Stromal cell of bone marrow (primary cell): ENCODE results near the gene OTOP1.
A peak's percentile ranks its signal among the peaks of the same experiment; 100 is the strongest.
"Not testable (repeated sequence)": the region's sequence is repeated elsewhere in the genome, so short reads cannot be mapped to it uniquely, and the experiment has no call there.

Experiments used
- DNase-seq: peaks from one replicate; pipeline ENCODE4 v3.0.0-alpha.2; 2012; ENCODE audit warnings: low read depth

OTOP1 gene

DNA sequence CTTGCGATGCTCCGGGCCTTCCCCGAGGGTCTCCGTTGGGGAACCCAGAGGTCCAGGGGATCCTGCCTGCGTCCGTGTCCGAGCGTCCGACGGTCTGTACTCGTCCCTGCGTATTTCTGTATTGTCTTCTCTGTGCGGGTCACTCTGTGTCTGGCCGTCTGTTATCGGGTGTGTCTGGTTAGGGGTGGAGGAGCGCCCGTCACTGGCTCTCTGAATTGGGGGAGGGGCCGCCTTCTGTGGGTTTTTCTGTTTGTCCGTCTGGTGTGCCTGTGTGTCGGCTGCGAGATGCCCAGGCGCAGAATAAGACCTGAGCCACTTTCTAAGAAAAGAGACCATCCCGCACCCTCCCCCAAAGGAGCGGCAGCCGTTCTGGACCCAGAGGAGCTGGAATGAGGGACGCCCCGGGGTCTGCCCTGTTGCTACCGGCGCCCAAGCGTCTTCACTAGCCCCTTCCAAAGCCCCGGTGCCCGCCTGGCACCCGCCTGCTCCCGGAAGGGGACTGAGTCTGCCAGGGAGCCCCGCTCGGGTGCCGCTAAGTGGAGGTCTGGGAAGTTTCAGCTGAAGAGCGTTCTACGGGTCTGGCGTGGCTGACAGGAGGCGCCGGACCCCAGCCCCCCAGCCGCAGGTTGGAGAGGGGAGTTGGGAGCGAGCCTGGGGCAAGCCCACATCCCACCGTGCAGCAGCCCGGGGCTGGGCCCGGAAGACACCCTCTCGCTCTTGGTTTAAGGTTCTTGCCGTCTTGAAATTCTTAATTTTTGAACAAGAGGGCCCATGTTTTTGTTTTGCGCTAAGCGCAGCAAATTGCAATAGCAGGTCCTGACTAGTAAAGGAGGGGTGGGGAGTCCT, 1.0 kb upstream of the OTOP1 start:
- no peak for DNase-seq

DNA sequence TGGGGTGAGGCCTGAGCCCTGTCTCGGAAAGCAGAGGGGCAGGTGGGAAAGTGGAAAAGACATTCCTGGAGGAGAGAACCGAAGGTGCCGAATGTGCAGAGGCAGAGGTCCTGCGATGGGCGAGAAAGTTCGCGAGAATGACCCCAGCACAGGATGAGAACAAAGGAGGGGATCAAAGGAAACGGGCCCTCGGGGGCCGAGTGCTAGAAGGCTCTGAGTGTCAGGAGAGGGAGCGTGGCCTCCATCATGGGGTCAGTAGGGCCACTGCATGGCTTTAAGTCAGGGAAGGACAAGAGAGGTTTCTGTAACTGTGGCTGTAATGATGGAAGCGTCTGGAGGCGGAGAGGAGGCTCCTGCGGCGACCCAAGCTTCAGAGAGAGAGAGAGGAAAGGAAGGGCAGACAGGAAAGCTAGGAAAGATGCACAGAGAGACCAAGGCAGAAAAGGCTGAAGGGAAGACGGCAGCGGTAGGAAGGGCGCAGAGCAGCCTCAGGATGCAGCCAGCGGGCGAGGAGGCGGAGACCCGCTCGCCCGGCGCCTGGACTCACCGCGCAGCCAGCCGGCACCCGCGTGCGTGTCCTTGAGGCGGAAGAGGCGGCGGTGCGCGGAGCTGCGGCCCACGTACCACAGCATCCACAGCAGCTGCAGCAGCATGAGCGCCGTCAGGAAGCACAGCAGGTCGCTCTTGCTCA, 669 bp downstream of the OTOP1 start:
- DNase-seq, result no peak

DNA sequence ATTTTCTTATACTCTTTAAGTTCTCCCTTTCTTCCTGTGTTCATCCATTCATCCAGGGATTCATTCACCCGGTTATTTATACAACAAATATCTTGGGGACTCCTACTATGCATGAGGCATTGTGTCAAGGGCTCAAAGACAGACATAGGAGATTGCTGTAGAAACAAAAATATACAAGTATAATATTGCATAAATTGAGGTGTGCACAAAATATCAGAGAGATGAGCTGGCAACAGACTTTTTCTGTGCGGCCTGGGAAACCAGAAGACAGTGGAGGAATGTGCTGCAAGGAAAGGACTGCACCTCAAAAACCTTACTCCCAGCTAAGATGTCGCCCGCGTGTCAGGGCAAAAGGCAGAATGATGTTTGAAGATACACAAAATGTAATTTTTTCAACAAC, 9.6 kb downstream of the OTOP1 start:
- DNase-seq, result no peak

DNA sequence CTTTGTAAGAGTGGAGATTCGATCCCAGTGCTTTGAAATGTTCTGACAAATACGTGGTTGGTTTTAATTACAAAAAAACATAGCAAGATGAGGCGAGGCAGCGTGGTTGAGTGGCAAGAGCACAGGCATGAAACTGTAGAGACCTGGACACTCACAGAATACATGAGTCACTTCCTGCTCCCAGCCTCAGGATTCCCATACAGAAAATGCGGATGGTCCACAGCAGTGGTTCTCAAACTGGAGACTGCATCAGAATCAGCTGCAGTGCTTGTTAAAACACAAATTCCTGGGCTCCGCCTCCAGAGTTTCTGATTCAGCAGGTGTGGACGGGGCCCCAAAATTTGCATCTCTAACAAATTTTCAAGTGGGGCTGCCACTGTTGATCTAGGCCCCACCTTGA, 10.1 kb downstream of the OTOP1 start:
- peak; percentile 9 for DNase-seq

DNA sequence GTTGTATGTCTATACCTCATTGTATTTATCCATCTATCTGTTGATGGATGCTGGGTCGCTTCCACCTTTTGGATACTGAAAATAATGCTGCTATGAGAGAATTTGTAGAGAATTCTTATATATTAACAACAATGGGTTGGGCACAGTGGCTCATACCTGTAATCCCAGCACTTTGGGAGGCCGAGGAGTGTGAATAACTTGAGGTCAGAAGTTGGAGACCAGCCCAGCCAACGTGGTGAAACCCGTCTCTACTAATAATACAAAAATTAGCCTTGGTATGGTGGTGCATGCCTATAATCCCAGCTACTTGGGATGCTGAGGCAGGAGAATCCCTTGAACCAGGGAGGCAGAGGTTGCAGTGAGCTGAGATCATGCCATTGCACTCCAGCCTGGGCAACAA, 13.1 kb downstream of the OTOP1 start:
- DNase-seq, result not testable (repeated sequence)

DNA sequence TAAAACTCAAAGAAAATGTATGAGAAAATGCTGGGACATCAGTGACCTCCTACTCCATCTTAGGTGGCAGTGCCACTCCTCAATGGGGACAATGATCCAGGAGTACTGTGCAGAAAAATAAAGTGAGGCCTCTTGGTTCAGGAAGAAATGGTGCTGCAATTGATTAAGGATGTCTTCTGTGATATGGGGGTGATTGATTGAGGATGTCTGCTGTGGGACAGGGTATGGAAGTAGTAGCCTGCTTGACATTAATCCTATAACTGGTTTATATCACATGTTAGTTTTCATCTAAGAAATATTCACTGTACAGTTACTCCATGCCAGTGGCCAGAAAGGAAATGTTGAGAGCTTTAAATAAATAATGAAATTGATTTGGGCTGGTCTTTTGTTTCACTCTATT, 20.5 kb downstream of the OTOP1 start:
- no peak for DNase-seq

DNA sequence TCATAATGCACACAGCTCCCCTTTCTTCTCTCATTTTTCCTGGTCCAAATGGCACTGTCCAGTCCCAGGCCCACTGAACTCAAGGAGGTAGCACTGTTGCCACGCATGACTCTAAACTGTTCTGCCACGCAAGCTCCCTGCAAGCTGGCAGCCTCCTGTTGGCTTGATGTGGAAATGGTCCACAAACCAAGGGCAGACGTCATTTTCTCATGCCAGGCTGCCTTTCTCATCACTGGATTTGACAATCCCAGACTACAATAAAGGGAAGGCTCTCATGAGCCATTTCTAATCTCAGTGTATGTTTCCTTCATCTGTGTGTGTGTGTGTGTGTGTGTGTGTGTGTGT, 22.4 kb downstream of the OTOP1 start:
- no peak for DNase-seq

DNA sequence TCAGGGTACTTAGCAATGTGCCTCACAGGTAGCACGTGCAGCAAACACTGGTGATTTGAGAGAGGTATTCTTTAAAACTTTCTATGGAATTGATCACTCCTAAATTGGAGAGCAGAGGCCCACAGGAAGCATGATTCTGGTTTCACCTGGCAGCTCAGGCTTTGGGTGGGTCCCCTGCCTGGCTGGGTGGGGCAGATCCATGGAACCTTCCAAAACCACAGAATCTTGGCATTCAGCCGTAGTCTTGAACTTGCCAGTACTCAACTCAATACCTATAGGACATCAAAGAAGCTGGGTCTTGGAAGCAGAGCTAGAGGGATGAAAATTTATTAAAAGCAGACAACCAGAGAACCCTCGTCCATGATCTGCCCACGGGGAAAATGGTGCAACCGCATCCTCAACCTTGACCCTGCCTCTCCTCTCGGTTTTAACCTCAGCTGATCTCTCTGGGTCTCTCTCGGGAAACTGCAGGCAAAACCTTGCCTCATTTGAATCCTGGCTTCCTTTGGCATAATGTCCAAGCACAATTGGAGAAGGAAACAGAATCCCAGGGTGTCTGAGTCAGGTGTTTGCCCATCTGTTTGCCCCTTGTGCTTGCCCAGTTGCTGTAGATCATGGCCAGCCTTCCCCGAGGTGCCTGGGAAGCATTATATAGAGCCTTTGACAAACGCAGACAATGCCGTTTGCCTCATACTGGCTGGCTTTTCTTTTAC, 22.9 kb downstream of the OTOP1 start:
- DNase-seq, result no peak

DNA sequence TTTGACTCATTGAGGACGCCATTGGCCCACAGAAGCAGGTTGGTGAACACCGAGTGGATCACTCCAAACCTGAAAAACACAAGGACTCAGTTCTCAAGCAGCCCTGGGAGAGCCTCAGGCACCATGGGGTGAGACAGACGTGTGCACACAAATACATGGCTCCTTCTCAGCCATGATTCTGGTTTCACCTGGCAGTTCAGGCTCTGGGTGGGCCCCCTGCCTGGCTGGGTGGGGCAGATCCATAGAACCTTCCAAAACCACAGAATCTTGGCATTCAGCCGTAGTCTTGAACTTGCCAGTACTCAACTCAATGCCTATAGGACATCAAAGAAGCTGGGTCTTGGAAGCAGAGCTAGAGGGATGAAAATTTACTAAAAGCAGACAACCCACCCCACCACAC, 24.2 kb downstream of the OTOP1 start:
- no peak for DNase-seq

DNA sequence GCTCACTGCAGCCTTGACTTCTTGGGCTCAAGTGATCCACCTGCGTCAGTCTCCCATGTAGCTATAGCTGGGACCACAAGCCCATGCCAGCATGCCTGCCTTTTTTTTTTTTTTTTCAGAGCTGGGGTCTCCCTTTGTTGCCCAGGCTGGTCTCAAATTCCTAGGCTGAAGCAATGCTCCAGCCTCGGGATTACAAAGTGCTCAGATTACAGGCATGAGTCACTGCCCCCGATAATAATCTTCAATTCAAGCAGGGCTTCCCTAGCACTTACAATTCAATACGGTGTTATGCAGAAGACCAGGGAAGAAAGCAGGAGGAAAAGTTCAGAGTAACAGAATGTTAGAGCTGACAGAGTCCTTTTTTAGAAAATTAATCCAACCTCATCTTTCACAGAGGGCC, 26.1 kb downstream of the OTOP1 start:
- no peak for DNase-seq

DNA sequence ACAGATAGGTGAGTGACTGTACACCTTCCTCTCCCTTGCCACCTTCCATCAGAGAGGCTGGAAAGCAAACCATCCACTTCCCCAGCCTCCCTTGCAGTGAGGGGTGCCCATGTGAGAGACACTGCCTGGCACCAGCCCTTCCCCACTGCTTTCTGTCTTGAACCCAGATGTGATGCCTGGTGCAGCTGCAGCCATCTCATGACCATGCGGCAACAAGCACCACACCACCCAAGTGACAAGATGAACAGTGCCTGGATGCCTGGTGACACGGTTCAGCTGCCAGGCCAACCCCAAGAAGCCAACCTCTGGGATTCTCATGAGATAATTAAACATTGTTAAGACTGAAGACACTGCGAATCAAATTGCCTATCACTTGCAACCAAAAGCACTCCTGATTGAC, 31.4 kb downstream of the OTOP1 start:
- DNase-seq, result no peak

DNA sequence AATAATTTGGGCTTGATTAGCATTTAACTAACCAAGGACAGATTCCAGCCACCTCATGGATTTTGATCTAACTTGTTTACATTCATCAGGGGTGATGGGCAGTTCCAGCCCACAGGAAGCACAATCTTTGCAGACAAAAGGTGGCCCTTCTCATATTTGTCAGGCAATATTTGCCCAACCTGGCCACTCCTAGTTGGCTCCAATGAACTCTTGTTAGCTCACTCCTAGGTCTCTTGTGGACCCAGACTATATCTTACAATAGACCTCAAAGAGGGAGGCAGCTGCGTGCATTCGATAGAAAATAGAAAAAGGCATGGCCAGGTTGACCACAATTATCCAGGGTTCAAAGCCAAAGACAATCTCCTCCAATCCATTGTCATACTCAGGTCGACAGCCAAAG, 38.2 kb downstream of the OTOP1 start:
- DNase-seq, result not testable (repeated sequence)

DNA sequence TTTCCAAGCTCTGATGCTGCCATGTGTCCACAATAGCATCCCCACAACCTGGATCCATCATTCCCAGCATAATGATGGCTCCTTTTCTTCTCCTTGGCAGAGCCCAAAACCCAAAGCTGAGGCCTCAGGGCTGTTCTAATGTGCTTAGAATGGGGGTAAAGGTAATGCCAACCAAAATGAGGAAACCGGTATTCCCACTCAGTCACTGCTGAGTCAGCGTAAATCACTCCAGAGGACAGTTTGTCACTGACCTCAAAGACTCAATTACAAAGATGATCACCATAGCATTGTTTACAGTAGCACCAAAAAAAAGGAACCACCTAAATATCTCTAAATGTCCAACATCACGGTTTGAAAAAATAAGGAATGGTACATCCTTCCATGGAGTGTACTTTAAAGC, 41.2 kb downstream of the OTOP1 start:
- no peak for DNase-seq

DNA sequence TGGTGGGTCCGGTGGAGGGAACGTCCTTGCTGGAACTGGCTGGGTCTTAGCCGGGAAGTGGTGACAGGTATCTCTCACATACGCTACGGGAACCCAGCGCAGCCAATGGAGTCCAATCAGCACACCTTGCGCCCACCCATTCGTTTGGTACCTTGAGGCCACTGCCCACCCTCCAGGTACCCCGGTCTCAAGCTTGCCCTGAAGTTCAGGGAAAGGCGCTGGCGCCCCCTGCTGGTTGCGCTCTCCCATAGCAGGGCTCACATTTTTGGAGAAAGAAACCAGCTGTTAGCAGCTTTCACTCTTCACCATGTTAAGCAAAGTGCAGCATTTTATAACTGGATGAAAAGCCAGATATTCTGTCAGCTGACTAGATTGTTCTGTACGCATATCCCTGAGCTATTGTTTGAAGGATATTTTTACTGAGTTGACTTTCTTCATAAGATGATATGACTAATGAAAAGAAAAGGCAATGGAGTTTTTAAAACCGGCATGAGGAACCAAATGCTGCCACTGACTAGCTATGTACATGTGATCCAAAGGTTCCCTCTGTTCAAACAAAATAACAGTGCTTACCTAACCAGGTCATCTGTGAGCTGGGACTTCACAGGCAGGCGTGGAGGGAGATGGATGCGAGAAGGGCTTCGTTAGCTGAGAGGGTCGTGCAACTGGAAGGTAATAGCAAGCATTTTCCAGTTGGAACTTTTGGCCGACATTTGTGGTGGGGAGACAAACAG, 43.7 kb downstream of the OTOP1 start:
- DNase-seq, result no peak

DNA sequence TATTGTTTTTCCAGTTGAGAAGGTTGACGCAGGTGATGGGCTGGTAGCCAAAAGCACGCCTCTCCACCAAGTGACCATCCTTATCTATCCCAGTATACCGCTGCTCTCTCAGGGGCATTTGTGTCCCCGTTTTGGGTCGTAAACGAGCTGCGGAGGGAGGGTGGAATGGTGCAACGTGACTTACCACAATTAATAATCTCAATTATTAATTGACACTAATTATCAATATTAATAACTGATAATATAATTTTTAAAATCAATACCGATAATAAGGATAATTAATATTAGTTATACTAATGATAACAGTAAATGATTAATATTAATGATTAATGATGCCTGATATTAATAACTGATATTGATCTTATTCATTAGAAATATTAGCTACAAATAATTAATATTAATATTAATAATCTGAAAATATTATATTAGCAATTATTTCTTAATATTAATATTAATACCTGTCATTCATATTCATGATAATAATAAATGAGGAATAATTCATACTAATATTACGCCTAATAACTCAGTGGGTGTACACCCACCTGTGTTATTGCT, 56.1 kb downstream of the OTOP1 start:
- DNase-seq, result no peak

DNA sequence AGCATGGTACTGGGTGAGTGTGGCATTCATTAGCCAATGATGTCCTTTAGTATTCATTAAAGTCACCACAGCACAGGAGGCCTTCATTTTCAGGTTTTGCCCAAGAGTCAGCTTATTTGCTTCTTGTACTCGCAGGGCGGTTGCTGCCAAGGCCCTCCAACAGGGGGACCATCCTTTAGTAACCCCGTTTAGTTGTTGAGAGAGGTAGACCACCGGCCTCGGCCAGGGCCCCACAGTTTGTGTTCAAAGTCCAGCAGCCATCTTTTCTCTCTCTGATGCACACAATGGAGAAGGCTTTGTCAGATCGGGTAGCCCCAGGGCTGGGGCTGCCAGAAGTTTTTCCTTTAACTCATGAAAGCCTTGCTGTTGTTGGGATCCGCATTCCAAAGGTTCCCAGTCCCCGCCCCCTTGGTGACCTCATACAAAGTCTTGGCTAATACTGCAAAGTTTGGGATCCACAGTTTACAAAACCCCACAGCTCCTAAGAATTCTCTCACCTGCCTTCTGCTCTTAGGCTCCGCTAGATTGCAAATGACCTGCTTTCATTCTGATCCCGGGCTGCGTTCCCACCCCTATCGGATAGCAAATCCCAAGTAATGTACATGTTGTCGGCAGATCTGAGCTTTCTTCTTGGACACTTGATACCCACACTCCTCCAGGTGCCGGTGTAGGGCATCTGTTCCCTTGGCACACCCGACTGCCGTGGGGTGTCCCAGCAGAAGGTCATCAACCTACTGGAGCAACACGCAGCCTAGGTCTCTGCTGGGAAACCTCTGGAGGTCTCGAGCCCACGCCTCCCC, 58.5 kb downstream of the OTOP1 start:
- DNase-seq, result not testable (repeated sequence)

DNA sequence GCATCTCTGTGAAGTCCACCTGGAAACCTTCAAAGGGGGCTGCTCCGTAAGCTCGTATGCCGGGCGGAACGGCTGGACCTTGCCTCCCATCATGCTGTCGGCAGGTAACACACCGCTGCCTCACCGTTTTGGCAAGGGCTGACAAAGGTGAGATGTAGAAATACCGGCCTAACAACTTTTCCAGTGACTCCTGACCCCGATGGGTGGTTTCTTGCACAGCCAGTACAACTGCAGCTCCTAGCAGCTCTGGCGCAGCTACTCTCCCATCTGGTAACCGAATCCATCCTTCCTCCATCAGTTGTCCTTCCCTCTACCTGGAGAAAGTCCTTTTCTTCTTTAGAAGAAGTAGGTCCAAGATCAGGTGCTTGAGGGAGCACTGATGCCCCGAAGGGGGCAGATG, 59.7 kb downstream of the OTOP1 start:
- not testable (repeated sequence) for DNase-seq

DNA sequence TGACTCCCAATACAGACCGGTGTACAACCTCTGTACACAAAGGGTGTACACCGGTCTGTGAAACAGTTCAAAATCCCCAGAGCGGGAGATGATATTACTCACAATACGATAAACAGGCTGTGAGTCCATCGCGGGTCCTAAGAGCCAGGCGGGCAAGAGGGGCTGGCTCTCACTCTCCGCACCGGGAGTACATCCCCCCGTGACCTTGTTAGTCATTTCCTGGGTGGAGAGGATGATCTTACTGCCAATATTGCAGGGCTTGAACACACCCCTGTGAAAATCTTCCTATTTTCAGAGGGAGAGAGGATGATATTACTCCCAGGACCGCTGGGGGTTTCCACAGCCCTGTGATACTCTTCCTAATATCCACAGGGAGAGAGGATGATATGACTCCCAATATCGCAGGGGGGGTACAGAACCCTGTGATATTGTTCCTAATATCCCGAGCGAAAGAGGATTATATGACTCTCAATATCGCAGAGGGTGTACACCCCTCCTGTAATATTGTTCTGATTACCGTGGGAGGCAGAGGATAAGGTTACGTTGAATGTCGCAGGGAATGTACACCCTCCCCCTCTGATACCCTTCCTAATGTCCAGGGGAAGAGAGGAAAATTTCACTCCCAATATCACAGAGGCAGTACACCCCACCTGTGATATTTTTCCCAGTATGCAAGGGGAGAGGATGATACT, 60.9 kb downstream of the OTOP1 start:
- not testable (repeated sequence) for DNase-seq

DNA sequence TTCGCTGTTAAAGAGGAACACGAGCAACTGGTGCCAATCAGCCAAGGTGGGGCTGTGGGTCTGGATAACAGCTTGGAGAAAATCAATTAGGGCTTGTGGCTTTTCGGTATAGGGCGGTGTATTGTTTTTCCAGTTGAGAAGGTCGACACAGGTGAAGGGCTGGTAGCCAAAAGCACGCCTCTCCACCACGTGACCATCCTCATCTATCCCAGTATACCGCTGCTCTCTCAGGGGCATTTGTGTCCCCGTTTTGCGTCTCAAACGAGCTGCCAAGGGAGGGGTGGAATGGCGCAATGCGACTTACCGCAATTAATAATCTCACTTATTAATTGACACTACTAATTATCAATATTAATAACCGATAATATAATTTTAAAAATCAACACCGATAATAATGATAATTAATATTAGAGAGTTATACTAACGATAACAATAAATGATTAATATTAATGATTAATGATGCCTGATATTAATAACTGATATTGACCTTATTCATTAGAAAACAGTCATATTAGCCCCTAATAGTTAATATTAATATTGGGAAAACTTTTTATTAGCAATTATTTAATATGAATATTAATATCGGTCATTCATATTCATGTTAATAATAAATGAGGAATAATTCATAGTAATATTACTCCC, 62.1 kb downstream of the OTOP1 start:
- not testable (repeated sequence) for DNase-seq

DNA sequence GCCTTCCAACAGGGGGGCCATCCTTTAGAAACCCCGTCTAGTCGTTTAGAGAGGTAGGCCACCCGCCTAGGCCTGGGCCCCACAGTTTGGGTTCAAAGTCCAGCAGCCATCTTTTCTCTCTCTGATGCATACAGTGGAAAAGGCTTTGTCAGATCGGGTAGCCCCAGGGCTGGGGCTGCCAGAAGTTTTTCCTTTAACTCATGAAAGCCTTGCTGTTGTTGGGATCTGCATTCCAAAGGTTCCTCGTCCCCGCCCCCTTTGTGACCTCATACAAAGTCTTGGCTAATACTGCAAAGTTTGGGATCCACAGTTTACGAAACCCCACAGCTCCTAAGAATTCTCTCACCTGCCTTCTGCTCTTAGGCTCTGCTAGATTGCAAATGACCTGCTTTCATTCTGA, 64.5 kb downstream of the OTOP1 start:
- not testable (repeated sequence) for DNase-seq
